ENCODE results near the gene COMT.

DNA sequence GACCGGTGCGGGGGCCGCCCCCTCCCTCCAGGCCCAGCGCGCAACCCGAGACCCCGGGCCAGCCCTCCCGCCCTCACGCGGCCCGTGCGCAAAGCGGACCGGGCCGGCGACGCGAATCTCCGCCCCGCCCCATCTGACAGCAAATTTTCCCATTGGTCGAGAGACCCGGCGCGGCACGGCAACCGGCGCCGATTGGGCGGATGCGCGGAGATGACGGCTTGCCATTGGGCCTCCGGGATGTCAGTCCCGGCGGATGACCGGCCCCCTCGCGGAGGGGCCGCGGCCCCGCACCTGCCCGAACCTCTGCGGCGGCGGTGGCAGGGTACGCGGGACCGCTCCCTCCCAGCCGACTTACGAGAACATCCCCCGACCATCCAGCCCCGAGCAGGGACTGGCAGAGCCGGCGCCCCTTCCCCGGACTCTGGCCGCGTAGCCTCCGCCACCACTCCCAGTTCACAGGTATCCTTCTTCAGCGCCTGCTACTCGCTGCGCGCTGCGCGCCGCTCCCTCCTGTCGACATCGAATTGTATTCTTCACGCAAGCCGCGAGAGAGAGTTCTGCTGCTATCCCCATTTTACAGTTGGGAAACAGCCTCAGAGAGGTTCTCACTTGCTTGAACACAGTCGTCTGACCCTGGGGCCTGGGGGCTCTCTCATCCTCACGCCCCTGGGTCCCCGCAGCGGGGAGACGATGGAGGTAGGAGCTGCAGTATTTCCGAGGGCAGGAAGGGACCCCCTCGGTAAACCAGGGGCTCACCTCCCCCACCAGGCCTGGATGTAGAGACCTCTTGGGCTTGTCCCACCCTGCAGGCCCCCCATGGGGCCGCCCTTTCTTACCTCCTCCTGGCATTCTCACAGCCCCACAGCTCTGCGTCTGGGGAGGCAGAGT lies 75.4 kb downstream of the COMT start, which contains the start of gene ARVCF:
- TF ChIP-seq LEF1 (IDR thresholded peaks at IDR 0.05; ENCODE audit: borderline replicate concordance): peak; percentile 77; the same call in 1 of the 2 replicates
- TF ChIP-seq TARDBP (IDR thresholded peaks at IDR 0.05): no peak
- no peak for TF ChIP-seq SUZ12 (IDR thresholded peaks at IDR 0.05)
- no peak; the same call in 1 of the 2 replicates for TF ChIP-seq CTBP1 (IDR thresholded peaks at IDR 0.05; ENCODE audit: borderline replicate concordance)
- TF ChIP-seq SP1 (IDR thresholded peaks at IDR 0.05): no peak
- TF ChIP-seq ELF4 (IDR thresholded peaks at IDR 0.05): no peak
- no peak for TF ChIP-seq FOXM1 (IDR thresholded peaks at IDR 0.05; ENCODE audit: borderline replicate concordance)
- TF ChIP-seq, protein P1, sequence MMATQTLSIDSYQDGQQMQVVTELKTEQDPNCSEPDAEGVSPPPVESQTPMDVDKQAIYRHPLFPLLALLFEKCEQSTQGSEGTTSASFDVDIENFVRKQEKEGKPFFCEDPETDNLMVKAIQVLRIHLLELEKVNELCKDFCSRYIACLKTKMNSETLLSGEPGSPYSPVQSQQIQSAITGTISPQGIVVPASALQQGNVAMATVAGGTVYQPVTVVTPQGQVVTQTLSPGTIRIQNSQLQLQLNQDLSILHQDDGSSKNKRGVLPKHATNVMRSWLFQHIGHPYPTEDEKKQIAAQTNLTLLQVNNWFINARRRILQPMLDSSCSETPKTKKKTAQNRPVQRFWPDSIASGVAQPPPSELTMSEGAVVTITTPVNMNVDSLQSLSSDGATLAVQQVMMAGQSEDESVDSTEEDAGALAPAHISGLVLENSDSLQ (IDR thresholded peaks at IDR 0.05): peak; percentile 100
- no peak for TF ChIP-seq FOXK2 (IDR thresholded peaks at IDR 0.05)
- TF ChIP-seq HDGF (IDR thresholded peaks at IDR 0.05; ENCODE audit: borderline replicate concordance): no peak
- no peak for TF ChIP-seq ZNF384 (IDR thresholded peaks at IDR 0.05)
- TF ChIP-seq ARNT (IDR thresholded peaks at IDR 0.05): no peak
- TF ChIP-seq NFRKB (IDR thresholded peaks at IDR 0.05): no peak
- peak; percentile 66 for TF ChIP-seq L3MBTL2 (conservative IDR thresholded peaks at IDR 0.05)

All from HEK293T (cell line).